ENCODE data around the gene TCF7.

TCF7 gene

DNA sequence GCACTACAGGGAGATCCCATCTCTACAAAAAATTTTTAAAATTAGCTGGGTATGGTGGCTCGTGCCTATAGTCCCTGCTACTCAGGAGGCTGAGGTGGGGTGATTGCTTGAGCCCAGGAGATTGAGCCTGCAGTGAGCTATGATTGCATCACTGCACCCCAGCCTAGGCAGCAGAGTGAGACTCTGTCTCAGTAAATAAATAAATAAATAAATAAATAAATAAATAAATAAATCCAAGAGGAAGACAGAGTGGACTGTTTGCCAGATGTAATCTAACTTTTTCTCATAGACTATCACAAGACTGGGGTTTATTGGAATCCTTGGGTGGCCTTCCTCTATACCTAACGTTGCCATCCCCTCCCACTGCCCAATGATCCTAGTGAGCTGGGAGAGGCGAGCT, 19.2 kb upstream of the TCF7 start:
- no peak for DNase-seq (ENCODE audit: low read depth, low spot score)
- CTCF ChIA-PET, result interaction anchor here (0.6 to 1.2 kb wide), 4 partner anchors 9 to 56 kb away, joined by 3 read pairs; no protein-coding TSS in a partner anchor
- POLR2A ChIA-PET, result no interaction called here
- no peak overlapping the region for H3K4me3 ChIP-seq (ENCODE audit: low read depth, low read length)
- TF ChIP-seq, protein P1, sequence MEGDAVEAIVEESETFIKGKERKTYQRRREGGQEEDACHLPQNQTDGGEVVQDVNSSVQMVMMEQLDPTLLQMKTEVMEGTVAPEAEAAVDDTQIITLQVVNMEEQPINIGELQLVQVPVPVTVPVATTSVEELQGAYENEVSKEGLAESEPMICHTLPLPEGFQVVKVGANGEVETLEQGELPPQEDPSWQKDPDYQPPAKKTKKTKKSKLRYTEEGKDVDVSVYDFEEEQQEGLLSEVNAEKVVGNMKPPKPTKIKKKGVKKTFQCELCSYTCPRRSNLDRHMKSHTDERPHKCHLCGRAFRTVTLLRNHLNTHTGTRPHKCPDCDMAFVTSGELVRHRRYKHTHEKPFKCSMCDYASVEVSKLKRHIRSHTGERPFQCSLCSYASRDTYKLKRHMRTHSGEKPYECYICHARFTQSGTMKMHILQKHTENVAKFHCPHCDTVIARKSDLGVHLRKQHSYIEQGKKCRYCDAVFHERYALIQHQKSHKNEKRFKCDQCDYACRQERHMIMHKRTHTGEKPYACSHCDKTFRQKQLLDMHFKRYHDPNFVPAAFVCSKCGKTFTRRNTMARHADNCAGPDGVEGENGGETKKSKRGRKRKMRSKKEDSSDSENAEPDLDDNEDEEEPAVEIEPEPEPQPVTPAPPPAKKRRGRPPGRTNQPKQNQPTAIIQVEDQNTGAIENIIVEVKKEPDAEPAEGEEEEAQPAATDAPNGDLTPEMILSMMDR (IDR thresholded peaks at IDR 0.05; ENCODE audit: insufficient read depth, low read length, missing control alignments), result no peak

DNA sequence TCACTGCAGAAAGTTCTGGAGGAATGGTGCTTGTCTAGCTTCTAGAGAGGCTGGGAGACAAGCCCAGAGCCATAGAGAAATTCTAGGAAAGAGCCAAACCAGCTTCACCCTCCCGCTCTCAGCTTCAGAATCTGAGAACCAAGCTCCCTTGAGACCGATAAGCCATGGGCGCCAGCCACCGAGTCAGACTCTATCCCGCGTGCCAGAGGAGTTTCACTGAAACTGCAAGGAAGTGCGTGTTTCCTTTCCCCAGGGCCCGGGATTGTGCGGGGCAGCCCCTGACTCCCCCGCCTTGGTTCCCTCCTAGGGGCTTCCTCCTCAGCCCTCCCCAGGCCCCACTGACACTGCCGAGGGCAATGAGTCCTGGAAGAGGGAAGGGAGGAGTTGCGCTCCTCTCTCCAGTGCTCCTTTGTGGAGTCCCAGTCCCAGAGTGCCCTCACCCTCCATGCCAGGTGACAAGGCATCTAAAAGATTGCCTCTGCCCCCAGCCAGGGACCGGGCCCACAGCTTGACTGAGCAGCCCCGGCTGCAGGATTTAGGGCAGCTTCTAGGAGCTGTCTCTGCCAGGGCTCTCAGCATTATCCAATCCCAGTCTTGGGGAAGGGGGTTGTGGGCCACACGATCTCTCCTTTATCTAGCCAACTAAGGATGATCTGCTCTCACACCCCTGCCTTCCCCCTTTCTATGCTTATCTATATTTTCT, 18.4 kb upstream of the TCF7 start:
- TF ChIP-seq, protein P1 (IDR thresholded peaks at IDR 0.05; ENCODE audit: insufficient read depth, low read length, missing control alignments), result no peak
- CTCF ChIA-PET, result interaction anchor here (0.6 to 1.2 kb wide), 5 partner anchors 9 to 56 kb away, joined by 3 read pairs; no protein-coding TSS in a partner anchor
- POLR2A ChIA-PET, result no interaction called here
- no peak overlapping the region for H3K4me3 ChIP-seq (ENCODE audit: low read depth, low read length)
- DNase-seq (ENCODE audit: low read depth, low spot score), result no peak

DNA sequence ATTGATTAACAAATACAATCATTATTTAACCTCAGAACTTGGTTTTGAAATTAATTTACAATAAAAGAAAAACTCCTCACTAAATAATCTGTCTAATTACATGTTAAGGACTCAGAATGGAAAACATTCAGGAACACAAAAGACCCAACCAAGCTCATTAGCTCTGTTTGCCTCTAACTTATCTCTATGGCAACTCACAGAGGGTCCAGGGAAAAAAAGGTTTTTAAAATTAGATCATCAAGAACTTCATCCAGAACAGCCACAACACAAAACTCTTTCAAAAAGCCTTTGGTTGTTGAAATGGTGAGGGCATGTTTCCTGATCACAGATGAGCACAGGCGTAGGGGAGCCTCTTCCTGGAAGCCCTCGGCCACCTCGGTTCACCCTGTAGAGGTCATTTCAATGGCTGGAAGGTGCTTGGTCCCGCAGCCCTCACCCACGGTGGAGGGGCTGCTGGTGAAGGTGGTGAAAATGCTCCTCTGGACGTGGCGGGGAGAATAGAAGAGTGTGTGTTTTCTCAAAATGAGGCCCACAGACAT, 17.2 kb upstream of the TCF7 start:
- TF ChIP-seq, protein P1 (IDR thresholded peaks at IDR 0.05; ENCODE audit: insufficient read depth, low read length, missing control alignments), result no peak
- DNase-seq (ENCODE audit: low read depth, low spot score), result no peak
- POLR2A ChIA-PET, result no interaction called here
- CTCF ChIA-PET, result interaction anchor here (0.8 to 7.2 kb wide), 2 partner anchors 15 to 25 kb away, joined by 3 to 89 read pairs; partner anchors contain the start of gene TCF7
- no peak overlapping the region for H3K4me3 ChIP-seq (ENCODE audit: low read depth, low read length)

DNA sequence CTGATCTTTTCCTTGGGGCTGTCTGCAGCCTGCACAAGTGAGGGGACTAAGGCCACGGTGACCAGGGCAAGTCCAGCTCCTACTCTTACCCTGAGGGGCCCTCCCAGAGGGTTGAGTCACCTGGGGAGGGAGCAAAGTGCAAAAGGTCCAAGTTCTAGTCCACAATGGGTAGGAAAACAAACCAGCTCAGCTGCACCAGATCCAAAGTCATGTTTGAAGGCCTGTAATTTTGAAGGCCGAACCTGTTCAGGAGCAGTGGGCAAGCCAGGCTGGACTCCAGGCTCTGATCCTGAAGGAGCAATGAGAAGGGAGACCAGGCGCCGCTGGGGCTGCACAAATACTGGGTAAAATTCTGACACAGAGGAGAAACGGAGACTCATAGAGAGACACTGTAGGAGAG, 15.8 kb upstream of the TCF7 start:
- DNase-seq (ENCODE audit: low read depth, low spot score), result no peak
- TF ChIP-seq, protein P1 (IDR thresholded peaks at IDR 0.05; ENCODE audit: insufficient read depth, low read length, missing control alignments), result no peak
- POLR2A ChIA-PET, result no interaction called here
- H3K4me3 ChIP-seq (ENCODE audit: low read depth, low read length), result no peak overlapping the region
- CTCF ChIA-PET, result interaction anchor here (4.1 to 7.2 kb wide), 2 partner anchors 9 to 13 kb away, joined by 28 to 89 read pairs; partner anchors contain the start of gene TCF7

DNA sequence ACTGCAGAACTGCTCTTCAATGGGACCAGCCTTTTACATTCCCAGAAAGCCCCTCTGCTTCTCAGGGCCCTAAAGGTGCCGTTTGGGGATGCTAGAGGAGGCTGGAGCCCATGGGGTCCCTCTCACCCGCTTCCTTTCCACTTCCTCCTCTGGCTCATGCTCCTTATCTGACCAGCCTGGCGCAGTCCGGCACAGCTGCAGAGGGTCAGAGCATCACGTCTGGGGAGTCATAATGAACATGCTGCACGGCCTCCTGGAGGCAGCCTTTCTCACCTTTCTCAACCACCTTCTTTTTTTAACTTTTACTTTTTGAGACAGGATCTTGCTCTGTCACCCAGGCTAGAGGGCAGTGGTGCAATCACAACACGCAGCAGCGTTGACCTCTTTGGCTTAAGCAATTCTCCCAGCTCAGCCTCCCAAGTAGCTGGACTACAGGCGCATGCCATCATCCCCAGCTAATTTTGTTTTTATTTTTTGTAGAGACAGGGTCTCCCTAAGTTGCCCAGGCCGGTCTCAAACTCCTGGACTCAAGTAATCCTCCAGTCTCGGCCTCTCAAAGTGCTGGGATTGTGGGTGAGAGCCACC, 15.1 kb upstream of the TCF7 start:
- TF ChIP-seq, protein P1 (IDR thresholded peaks at IDR 0.05; ENCODE audit: insufficient read depth, low read length, missing control alignments), result no peak
- ChIA-PET POLR2A (no interaction called here), CTCF (interaction anchor here (1.3 to 7.2 kb wide), 5 partner anchors 10 to 190 kb away, joined by 3 to 89 read pairs (median 28); partner anchors contain the start of gene TCF7)
- no peak for DNase-seq (ENCODE audit: low read depth, low spot score)
- no peak overlapping the region for H3K4me3 ChIP-seq (ENCODE audit: low read depth, low read length)

DNA sequence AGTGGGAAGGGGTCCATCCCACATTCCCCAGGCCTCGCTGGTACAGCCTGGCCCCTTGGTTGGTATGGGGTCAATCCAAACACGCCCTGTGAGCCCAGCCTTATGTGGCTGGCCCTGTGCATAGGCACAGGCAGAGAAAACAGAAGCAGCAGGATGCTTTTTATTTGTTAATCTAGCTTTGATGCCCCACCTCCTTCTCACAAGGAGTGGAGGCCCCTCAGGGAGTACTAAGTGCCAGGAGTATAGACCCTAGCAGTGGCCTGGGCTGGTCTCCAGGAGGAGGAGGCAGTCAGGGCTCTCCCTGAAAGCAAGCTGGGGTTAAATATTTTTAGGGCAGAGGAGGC, 14.6 kb upstream of the TCF7 start:
- POLR2A ChIA-PET, result no interaction called here
- H3K4me3 ChIP-seq (ENCODE audit: low read depth, low read length), result no peak overlapping the region
- TF ChIP-seq, protein P1 (IDR thresholded peaks at IDR 0.05; ENCODE audit: insufficient read depth, low read length, missing control alignments), result no peak
- DNase-seq (ENCODE audit: low read depth, low spot score), result no peak
- CTCF ChIA-PET, result interaction anchor here (1.3 to 7.2 kb wide), 12 partner anchors 10 to 190 kb away, joined by 3 to 89 read pairs (median 4); partner anchors contain the start of gene TCF7
